CD4-positive, alpha-beta T cell (primary cell): ENCODE data around the gene HK3. TPM values are rescaled to one million over a fixed set of nuclear protein-coding genes. Genes with fewer than 3 reads are reported as not detected.

Experiments used
- ATAC-seq: fragments of 200-7000 bp; cut with Tn5 transposase; one replicate; pipeline ENCODE4 v1.10.0; 2022; ENCODE audit warnings: mild to moderate bottlenecking; ENCODE audit not compliant: poor library complexity
- CTCF ChIA-PET: fragments of 350-600 bp; sonication (Branson Sonifier 250); formaldehyde crosslinking; loops from one replicate; lab custom pipeline; 2021; ENCODE audit warnings: antibody characterized with exemption, inconsistent platforms; lab: Charles Lee
- POLR2A ChIA-PET: fragments of 350-600 bp; sonication (Branson Sonifier 250); formaldehyde crosslinking; loops from one replicate; lab custom pipeline; 2021; ENCODE audit warnings: antibody characterized with exemption, inconsistent platforms; lab: Charles Lee
- DNase-seq, 14 experiments: peaks; one replicate each; pipeline ENCODE4 v3.0.0-alpha.2; 2013 to 2020; ENCODE audit warnings: mixed read lengths in 2 of 14
- H3K27ac ChIP-seq, 2 donors: one replicate each; pipeline versions ENCODE4 v1.5.1 to v1.7.0; 2013; ENCODE audit warnings: low read length in 2 of 2, low read depth in 1 of 2, mild to moderate bottlenecking in 1 of 2
- H3K27me3 ChIP-seq, 2 experiments: 1 replicate in 1 of 2; 2 replicates in 1 of 2; pipeline versions ENCODE4 v1.6.1 to v1.7.0; 2013; ENCODE audit warnings: low read length in 2 of 2, control low read depth in 1 of 2, mild to moderate bottlenecking in 1 of 2, moderate library complexity in 1 of 2; ENCODE audit not compliant: insufficient read depth in 2 of 2, control insufficient read depth in 1 of 2
- H3K36me3 ChIP-seq: one replicate; pipeline ENCODE4 v1.6.1; 2013; ENCODE audit warnings: low read length, control low read depth; ENCODE audit not compliant: insufficient read depth
- H3K4me1 ChIP-seq: one replicate; pipeline ENCODE4 v1.6.1; 2013; ENCODE audit warnings: low read length, control low read depth; ENCODE audit not compliant: insufficient read depth
- H3K4me3 ChIP-seq: one replicate; pipeline ENCODE4 v1.5.1; 2013; ENCODE audit warnings: mild to moderate bottlenecking, low read length, moderate library complexity
- H3K9me3 ChIP-seq, 2 experiments: 1 replicate in 1 of 2; 2 replicates in 1 of 2; pipeline versions ENCODE4 v1.6.1 to v1.7.0; 2013; ENCODE audit warnings: low read length in 2 of 2, mild to moderate bottlenecking in 2 of 2, control low read depth in 1 of 2, moderate library complexity in 1 of 2; ENCODE audit not compliant: control insufficient read depth in 1 of 2, insufficient read depth in 1 of 2
- H3K27ac Mint-ChIP-seq: one replicate; pipeline ENCODE4 v1.8.0; 2020; ENCODE audit warnings: mixed read lengths
- H3K27me3 Mint-ChIP-seq: one replicate; pipeline ENCODE4 v1.8.0; 2021; ENCODE audit warnings: mixed read lengths
- H3K36me3 Mint-ChIP-seq: one replicate; pipeline ENCODE4 v1.8.0; 2021; ENCODE audit warnings: low read depth, mixed read lengths
- H3K4me1 Mint-ChIP-seq: one replicate; pipeline ENCODE4 v1.8.0; 2021; ENCODE audit warnings: low read depth, mixed read lengths
- H3K4me3 Mint-ChIP-seq: one replicate; pipeline ENCODE4 v1.8.0; 2020; ENCODE audit warnings: mild to moderate bottlenecking, mixed read lengths
- H3K9me3 Mint-ChIP-seq: one replicate; pipeline ENCODE4 v1.8.0; 2020; ENCODE audit warnings: mixed read lengths
- intact Hi-C, 2 experiments: fragments of 100-400 bp; cut with DNase I in 1 of 2; cut with micrococcal nuclease in 1 of 2; formaldehyde crosslinking; loops; one replicate each; pipeline versions ENCODE4 v1.15.1 to v1.9.0; 2023 to 2025; cut with DNase I, micrococcal nuclease
- total RNA-seq, 174 experiments: library from RNA in 2 of 174; stranded (reverse) in 2 of 174; gene quantifications; one replicate each; pipeline ENCODE4 v1.2.3 and lab custom pipeline; 2021 to 2026
- TF ChIP-seq, protein P1 (sequence below): fragments of 200-600 bp; IDR thresholded peaks from one replicate; pipeline ENCODE4 v1.8.0; 2022; ENCODE audit warnings: antibody characterized with exemption, mild to moderate bottlenecking

The HK3 gene
- total RNA-seq, 2 experiments from 2014 or later = 0.74 to 1.2 TPM

DNA sequence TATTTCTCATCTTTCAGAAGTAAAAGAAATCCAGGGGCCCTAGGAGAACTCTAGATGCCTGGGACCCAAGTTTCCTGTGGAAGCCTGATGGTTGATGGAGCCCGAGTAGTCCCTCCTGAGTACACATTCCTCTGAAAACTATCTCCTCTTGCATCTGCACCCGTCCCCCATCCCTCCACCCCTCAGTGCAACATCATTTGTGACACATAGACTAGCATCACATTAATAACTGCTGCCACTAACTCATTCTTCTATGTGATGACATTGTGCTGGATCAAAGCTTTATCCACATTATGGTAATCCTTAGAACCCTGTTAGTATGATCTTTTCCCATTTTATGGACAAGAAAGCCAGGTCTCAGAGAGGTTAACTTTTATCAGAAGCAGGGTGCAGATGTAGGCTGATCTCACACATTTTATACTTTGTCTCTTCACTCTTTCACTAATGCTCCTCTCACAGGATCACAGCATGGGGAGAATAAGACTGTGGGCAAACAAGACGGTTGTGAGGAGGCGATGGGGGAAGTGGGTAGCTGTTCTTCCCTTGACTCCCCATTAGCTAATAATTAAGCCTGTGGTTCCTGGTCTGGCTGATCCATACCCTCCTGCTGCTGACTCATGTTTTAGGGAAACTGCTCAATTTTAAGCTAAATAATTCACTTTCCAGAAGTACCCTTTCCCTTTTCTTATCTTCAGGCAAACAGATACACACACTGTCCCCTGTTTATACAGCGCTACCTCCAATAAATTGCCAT lies 3.9 kb upstream of the HK3 start:
- ATAC-seq = no peak
- TF ChIP-seq, protein P1, sequence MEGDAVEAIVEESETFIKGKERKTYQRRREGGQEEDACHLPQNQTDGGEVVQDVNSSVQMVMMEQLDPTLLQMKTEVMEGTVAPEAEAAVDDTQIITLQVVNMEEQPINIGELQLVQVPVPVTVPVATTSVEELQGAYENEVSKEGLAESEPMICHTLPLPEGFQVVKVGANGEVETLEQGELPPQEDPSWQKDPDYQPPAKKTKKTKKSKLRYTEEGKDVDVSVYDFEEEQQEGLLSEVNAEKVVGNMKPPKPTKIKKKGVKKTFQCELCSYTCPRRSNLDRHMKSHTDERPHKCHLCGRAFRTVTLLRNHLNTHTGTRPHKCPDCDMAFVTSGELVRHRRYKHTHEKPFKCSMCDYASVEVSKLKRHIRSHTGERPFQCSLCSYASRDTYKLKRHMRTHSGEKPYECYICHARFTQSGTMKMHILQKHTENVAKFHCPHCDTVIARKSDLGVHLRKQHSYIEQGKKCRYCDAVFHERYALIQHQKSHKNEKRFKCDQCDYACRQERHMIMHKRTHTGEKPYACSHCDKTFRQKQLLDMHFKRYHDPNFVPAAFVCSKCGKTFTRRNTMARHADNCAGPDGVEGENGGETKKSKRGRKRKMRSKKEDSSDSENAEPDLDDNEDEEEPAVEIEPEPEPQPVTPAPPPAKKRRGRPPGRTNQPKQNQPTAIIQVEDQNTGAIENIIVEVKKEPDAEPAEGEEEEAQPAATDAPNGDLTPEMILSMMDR = no peak
- DNase-seq = peak in 2 of 14 experiments; percentile 17 to 41
- Histone ChIP-seq H3K27ac (no peak overlapping the region), H3K9me3 (no peaks in the 10 kb centered on the region), H3K27me3 (no peaks in the 10 kb centered on the region), H3K4me1 (peaks cover 17% of the 10 kb centered on the region), H3K36me3 (peaks cover 50% of the 10 kb centered on the region), H3K4me3 (no peak overlapping the region)
- intact Hi-C loops = no loop called here
- ChIA-PET CTCF (no interaction called here), POLR2A (no interaction called here)
- peak overlapping the region; percentile 22 for H3K27ac Mint-ChIP-seq
- H3K4me1 Mint-ChIP-seq = peaks cover 11% of the 10 kb centered on the region
- H3K9me3 Mint-ChIP-seq = no peaks in the 10 kb centered on the region
- no peaks in the 10 kb centered on the region for H3K27me3 Mint-ChIP-seq
- peaks cover 56% of the 10 kb centered on the region for H3K36me3 Mint-ChIP-seq
- no peak overlapping the region for H3K4me3 Mint-ChIP-seq

DNA sequence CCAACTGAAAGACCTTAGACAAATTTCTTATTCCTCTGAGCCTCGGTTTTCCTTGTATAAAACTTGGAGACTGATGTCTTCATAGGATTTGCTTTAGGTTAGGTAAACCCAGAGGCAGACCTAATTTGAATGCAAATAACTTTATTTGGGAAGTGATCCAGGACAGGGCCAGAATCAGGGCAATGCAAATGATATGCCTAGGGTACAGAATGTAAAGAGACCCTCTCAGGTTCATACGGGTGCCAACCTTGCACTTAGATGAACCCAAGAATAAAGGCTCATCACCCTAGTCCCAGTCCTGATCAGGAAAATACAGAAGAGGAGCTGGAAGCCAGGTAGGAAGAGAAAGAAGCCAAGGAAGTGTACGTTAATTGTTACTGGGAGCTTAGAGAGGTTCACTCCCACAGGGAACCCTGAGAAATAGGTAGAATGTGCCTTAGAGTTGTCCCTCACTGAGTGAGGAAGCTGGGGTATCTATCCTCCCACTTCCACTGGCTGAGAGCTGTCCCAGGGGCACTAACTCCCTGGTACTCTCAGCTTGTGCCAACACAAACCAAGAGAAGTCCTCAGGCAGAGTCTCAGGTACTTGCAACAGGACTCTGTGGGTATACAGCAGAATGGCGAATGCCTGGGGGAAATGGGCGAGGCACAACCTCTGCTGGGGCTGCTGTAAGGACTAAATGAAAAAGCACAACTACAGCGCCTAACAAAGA lies 3.1 kb upstream of the HK3 start:
- no peaks in the 10 kb centered on the region for H3K9me3 Mint-ChIP-seq
- TF ChIP-seq, protein P1 = no peak
- DNase-seq = no peak
- ATAC-seq = no peak
- H3K36me3 ChIP-seq = peaks cover 42% of the 10 kb centered on the region
- H3K4me3 ChIP-seq = no peak overlapping the region
- ChIA-PET POLR2A (no interaction called here), CTCF (no interaction called here)
- H3K27ac ChIP-seq = no peak overlapping the region
- peaks cover 11% of the 10 kb centered on the region for H3K4me1 Mint-ChIP-seq
- H3K27me3 ChIP-seq = no peaks in the 10 kb centered on the region
- H3K9me3 ChIP-seq = no peaks in the 10 kb centered on the region
- no peaks in the 10 kb centered on the region for H3K27me3 Mint-ChIP-seq
- intact Hi-C loops = no loop called here
- no peak overlapping the region for H3K27ac Mint-ChIP-seq
- peaks cover 17% of the 10 kb centered on the region for H3K4me1 ChIP-seq
- peaks cover 48% of the 10 kb centered on the region for H3K36me3 Mint-ChIP-seq
- H3K4me3 Mint-ChIP-seq = no peak overlapping the region

DNA sequence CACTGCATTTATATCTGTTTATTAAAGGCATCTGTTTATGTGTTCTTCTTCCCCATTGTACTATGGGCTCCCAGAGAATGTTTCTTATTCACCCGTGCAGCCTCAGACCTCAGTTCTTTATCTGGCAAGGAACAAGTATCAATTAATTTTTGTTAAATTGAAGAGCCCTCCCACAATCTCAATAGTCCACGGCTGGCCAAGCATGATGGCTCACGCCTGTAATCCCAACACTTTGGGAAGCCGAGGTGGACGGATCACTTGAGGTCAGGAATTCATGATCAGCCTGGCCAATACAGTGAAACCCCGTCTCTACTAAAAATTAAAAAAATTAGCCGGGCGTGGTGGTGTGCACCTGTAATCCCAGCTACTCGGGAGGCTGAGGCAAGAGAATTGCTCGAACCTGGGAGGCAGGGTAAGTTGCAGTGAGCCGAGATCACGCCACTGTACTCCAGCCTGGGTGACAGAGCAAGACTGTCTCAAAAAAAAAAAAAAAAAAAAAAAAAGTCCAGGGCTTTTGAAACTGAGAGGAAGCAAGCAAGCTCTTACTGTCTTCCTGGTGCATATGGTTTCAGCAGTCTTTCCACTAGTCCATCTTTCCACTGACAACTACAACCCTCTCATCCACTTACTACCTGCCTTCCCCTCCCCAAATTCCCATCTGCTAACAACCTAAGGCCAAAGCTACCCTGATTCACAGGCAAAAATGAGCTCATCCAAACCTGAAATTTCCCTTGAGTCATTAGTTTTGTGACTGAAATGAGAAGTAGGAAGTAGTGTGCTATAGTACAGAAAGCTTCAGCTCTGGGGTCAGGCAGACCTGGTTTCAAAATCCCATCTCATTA lies 2.3 kb upstream of the HK3 start:
- no peak overlapping the region for H3K4me3 ChIP-seq
- intact Hi-C loops = no loop called here

More for the DNA sequence above, 2.3 kb upstream of the HK3 start:
- Histone ChIP-seq H3K9me3 (no peaks in the 10 kb centered on the region), H3K36me3 (peaks cover 34% of the 10 kb centered on the region), H3K4me1 (peaks cover 17% of the 10 kb centered on the region), H3K27me3 (no peaks in the 10 kb centered on the region), H3K27ac (no peak overlapping the region)
- Mint-ChIP-seq H3K9me3 (no peaks in the 10 kb centered on the region), H3K27me3 (no peaks in the 10 kb centered on the region), H3K4me1 (peaks cover 11% of the 10 kb centered on the region), H3K36me3 (peaks cover 40% of the 10 kb centered on the region), H3K4me3 (no peak overlapping the region), H3K27ac (no peak overlapping the region)
- ATAC-seq = no peak
- ChIA-PET CTCF (no interaction called here), POLR2A (no interaction called here)
- TF ChIP-seq, protein P1 = no peak
- peak in 2 of 14 experiments; percentile 56 to 61 for DNase-seq
